Tibial nerve (tissue), 4 donors: ENCODE measurements around the gene TENM3. TPM values are rescaled to one million over a fixed set of nuclear protein-coding genes. Genes with fewer than 3 reads are reported as not detected.
"Not testable (repeated sequence)": the region's sequence is repeated elsewhere in the genome, so short reads cannot be mapped to it uniquely, and the experiment has no call there.

Experiments used
- DNase-seq, 2 donors: peaks; one replicate each; pipeline ENCODE4 v3.0.0-alpha.2; 2019; ENCODE audit warnings: low spot score in 2 of 2
- H3K27ac ChIP-seq, 4 donors: fragments of 200-600 bp; sonication (generic) in 3 of 4; one replicate each; pipeline ENCODE4 v1.5.1; 2017 to 2019; ENCODE audit warnings: mild to moderate bottlenecking in 1 of 4
- H3K27me3 ChIP-seq, 2 donors: fragments of 200-600 bp; sonication (generic) in 1 of 2; one replicate each; pipeline versions ENCODE4 v1.5.1 to v1.6.0; 2017 to 2019
- H3K36me3 ChIP-seq, 3 donors: fragments of 200-600 bp; sonication (generic); one replicate each; pipeline ENCODE4 v1.5.1; 2018 to 2019
- H3K4me1 ChIP-seq, 4 donors: fragments of 200-600 bp; sonication (generic) in 3 of 4; one replicate each; pipeline ENCODE4 v1.5.1; 2017 to 2019
- H3K4me3 ChIP-seq, 4 donors: fragments of 200-600 bp; sonication (generic) in 3 of 4; one replicate each; pipeline ENCODE4 v1.5.1; 2017 to 2019; ENCODE audit warnings: mild to moderate bottlenecking in 1 of 4, moderate library complexity in 1 of 4
- H3K9me3 ChIP-seq, 4 donors: fragments of 200-600 bp; sonication (generic) in 3 of 4; one replicate each; pipeline ENCODE4 v1.5.1; 2017 to 2019
- EP300 ChIP-seq, 2 donors: sonication (generic); formaldehyde crosslinking; IDR thresholded peaks; one replicate each; pipeline ENCODE4 v1.6.1; 2017; ENCODE audit warnings: antibody characterized with exemption in 2 of 2, mild to moderate bottlenecking in 1 of 2
- POLR2A ChIP-seq, 2 donors: fragments of 450-650 bp; IDR thresholded peaks; one replicate each; pipeline ENCODE4 v1.6.1; 2017; ENCODE audit warnings: antibody characterized with exemption in 2 of 2, mild to moderate bottlenecking in 2 of 2, moderate library complexity in 2 of 2
- WGBS, 2 donors: methylation state at CpG; one replicate each; pipeline ENCODE4 v1.1.5; 2018; 5-methylcytosine and 5-hydroxymethylcytosine counted together
- total RNA-seq, 4 donors: library from RNA; depleted of rRNA; stranded (reverse); fragments of >200 nt; gene quantifications; one replicate each; pipeline ENCODE4 v1.1.0, GENCODE V29; 2016
- TF ChIP-seq, protein P1 (sequence below), 5 experiments: fragments of 200-600 bp in 3 of 5; fragments of 450-650 bp in 2 of 5; sonication (generic) in 3 of 5; IDR thresholded peaks; one replicate each; pipeline ENCODE4 v1.5.1; 2016 to 2019; ENCODE audit warnings: antibody characterized with exemption in 5 of 5, mild to moderate bottlenecking in 3 of 5, moderate library complexity in 2 of 5

The TENM3 gene
- 10 to 100 TPM; 19.0 to 60.5 (median 29.4) TPM for total RNA-seq

GRCh38 chr4:182243204-182243603, at the start of gene TENM3:
Gene TENM3, plus strand, starts transcription at chr4:182243402. Its CDS starts 80,619 bp downstream, at chr4:182324021.
- not testable (repeated sequence) for DNase-seq

DNA sequence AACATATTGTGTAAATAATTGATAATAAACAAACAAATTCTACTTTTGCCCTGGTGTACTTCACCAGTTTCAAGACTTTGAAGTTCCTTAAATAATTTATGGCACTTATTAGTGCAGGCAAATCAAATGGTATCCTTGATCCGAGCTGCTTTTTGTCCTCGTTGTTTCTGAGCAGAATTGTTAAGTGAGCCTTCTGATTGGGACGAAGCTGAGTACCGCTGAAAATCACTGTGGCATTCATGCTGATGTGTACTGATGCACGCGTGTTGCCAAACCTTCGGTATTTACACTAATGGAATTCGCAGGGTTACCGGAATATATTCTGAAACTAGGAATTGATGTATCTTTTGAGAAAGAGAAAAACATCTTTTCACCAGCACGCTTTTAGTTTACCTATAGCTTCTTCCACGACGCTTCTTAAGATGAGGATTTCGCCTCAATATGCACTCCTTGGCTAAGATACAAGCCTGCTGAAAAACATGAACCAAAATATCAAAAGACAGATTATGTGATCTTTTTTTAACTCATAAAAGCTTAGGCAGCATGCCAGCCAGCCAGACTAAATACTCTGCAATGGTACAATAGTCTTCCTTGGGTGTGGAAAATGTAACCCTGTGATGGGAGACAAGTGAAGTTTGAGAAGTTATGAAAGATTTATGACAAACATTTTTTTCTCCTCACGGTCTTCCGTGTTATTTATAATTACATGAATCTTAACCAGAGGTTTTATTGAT, 48.9 kb upstream of the TENM3 start:
- no peak for DNase-seq
- H3K27ac ChIP-seq: peak overlapping the region in 1 of 4 donors; percentile 37
- H3K4me3 ChIP-seq: no peak overlapping the region
- no peaks in the 10 kb centered on the region for H3K36me3 ChIP-seq
- H3K9me3 ChIP-seq: no peaks in the 10 kb centered on the region
- WGBS, 2 donors: 48 to 57% methylated on average over 15 of the region's 15 CpGs
- TF ChIP-seq EP300 (IDR thresholded peaks at IDR 0.05): no peak
- TF ChIP-seq, protein P1, sequence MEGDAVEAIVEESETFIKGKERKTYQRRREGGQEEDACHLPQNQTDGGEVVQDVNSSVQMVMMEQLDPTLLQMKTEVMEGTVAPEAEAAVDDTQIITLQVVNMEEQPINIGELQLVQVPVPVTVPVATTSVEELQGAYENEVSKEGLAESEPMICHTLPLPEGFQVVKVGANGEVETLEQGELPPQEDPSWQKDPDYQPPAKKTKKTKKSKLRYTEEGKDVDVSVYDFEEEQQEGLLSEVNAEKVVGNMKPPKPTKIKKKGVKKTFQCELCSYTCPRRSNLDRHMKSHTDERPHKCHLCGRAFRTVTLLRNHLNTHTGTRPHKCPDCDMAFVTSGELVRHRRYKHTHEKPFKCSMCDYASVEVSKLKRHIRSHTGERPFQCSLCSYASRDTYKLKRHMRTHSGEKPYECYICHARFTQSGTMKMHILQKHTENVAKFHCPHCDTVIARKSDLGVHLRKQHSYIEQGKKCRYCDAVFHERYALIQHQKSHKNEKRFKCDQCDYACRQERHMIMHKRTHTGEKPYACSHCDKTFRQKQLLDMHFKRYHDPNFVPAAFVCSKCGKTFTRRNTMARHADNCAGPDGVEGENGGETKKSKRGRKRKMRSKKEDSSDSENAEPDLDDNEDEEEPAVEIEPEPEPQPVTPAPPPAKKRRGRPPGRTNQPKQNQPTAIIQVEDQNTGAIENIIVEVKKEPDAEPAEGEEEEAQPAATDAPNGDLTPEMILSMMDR (IDR thresholded peaks at IDR 0.05): no peak
- no peak for TF ChIP-seq POLR2A (IDR thresholded peaks at IDR 0.05)
- no peaks in the 10 kb centered on the region for H3K27me3 ChIP-seq
- H3K4me1 ChIP-seq: peaks cover 0 to 32% (median 8%) of the 10 kb centered on the region in 4 donors

More at GRCh38 chr4:182243204-182243603, at the start of gene TENM3:
- H3K9me3 ChIP-seq, H3K27ac ChIP-seq, H3K4me3 ChIP-seq, H3K27me3 ChIP-seq, H3K36me3 ChIP-seq: not testable (repeated sequence)
- peaks cover 0 to 12% (median 0%) of the 10 kb centered on the region in 4 donors for H3K4me1 ChIP-seq
- WGBS, 2 donors: 92 to 95% methylated on average over 8 of the region's 8 CpGs

DNA sequence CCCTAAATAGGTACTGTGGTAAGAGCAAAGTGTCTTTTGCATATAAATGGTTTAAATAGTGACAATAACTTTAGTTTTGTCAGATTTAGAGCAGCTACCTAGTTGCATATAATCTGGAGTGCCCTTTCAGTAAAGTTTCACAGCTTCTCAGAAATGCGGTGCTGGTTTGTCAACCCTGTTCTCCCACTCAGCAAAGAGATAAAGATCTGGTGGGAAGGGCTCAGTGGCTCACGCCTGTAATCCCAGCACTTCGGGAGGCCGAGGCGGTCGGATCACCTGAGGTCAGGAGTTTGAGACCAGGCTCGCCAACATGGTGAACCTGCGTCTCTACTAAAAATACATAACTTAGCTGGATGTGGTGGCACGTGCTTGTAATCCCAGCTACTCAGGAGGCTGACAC, 45.6 kb upstream of the TENM3 start:
- no peak overlapping the region for H3K4me3 ChIP-seq
- TF ChIP-seq, protein P1 (IDR thresholded peaks at IDR 0.05): no peak
- no peak for TF ChIP-seq POLR2A (IDR thresholded peaks at IDR 0.05)
- no peak for TF ChIP-seq EP300 (IDR thresholded peaks at IDR 0.05)
- H3K27me3 ChIP-seq: no peaks in the 10 kb centered on the region
- H3K9me3 ChIP-seq: no peaks in the 10 kb centered on the region
- no peak overlapping the region for H3K27ac ChIP-seq
- WGBS, 2 donors: 91 to 95% methylated on average over 9 of the region's 9 CpGs
- no peak for DNase-seq
- H3K4me1 ChIP-seq: peaks cover 0 to 16% (median 7%) of the 10 kb centered on the region in 4 donors
- no peaks in the 10 kb centered on the region for H3K36me3 ChIP-seq

GRCh38 chr4:182201871-182202270, 41.3 kb upstream of the TENM3 start:
- Histone ChIP-seq H3K27me3 (no peaks in the 10 kb centered on the region), H3K4me1 (peaks cover 0 to 14% (median under 1%) of the 10 kb centered on the region in 4 donors), H3K4me3 (no peak overlapping the region), H3K36me3 (no peaks in the 10 kb centered on the region), H3K27ac (no peak overlapping the region), H3K9me3 (no peaks in the 10 kb centered on the region)
- 55 to 57% methylated on average over 3 of the region's 3 CpGs for WGBS, 2 donors
- DNase-seq: no peak
- TF ChIP-seq EP300 (IDR thresholded peaks at IDR 0.05) (no peak), POLR2A (IDR thresholded peaks at IDR 0.05) (no peak)
- TF ChIP-seq, protein P1 (IDR thresholded peaks at IDR 0.05): no peak

- WGBS, 2 donors: 90 to 91% methylated on average over 8 of the region's 8 CpGs
- Histone ChIP-seq H3K36me3 (no peaks in the 10 kb centered on the region), H3K27ac (no peak overlapping the region), H3K4me3 (no peak overlapping the region), H3K27me3 (no peaks in the 10 kb centered on the region), H3K9me3 (no peaks in the 10 kb centered on the region), H3K4me1 (peaks cover 0 to 22% (median 3%) of the 10 kb centered on the region in 4 donors)
- TF ChIP-seq EP300 (IDR thresholded peaks at IDR 0.05): no peak
- no peak for TF ChIP-seq POLR2A (IDR thresholded peaks at IDR 0.05)
- TF ChIP-seq, protein P1 (IDR thresholded peaks at IDR 0.05): no peak
- DNase-seq: no peak
Measured at GRCh38 chr4:182202650-182203049, 40.6 kb upstream of the TENM3 start.
